Thoracic aorta (tissue), 2 donors: Measurements from ENCODE around the gene ACIN1. TPM values are rescaled to one million over a fixed set of nuclear protein-coding genes. Genes with fewer than 3 reads are reported as not detected.
"Not testable (repeated sequence)": the region's sequence is repeated elsewhere in the genome, so short reads cannot be mapped to it uniquely, and the experiment has no call there.

ENCODE experiments used
- ATAC-seq: fragments of 150-250 bp; one replicate; pipeline ENCODE4 v1.8.0; 2017; ENCODE audit warnings: low read depth; ENCODE audit not compliant: insufficient number of reproducible peaks, low FRiP score
- DNase-seq: peaks from one replicate; pipeline ENCODE4 v3.0.0-alpha.2; 2020; ENCODE audit warnings: low spot score
- H3K27ac ChIP-seq, 2 donors: fragments of 200-600 bp; sonication (generic); 1 replicate in 1 of 2; 2 replicates in 1 of 2; pipeline ENCODE4 v1.5.1; 2016; ENCODE audit warnings: mild to moderate bottlenecking in 2 of 2, moderate library complexity in 2 of 2
- H3K27me3 ChIP-seq: fragments of 200-600 bp; sonication (generic); replicated peaks from 2 replicates; pipeline ENCODE4 v1.6.0; 2016; ENCODE audit warnings: mild to moderate bottlenecking; ENCODE audit not compliant: insufficient read depth
- H3K36me3 ChIP-seq: fragments of 200-600 bp; sonication (generic); one replicate; pipeline ENCODE4 v1.5.1; 2016
- H3K4me1 ChIP-seq, 2 donors: fragments of 200-600 bp; sonication (generic); 1 replicate in 1 of 2; 2 replicates in 1 of 2; pipeline versions ENCODE4 v1.5.1 to v1.6.0; 2016; ENCODE audit warnings: low read depth in 2 of 2, mild to moderate bottlenecking in 1 of 2; ENCODE audit not compliant: control insufficient read depth in 1 of 2
- H3K4me3 ChIP-seq: fragments of 200-600 bp; sonication (generic); 2 replicates; pipeline ENCODE4 v1.5.1; 2016; ENCODE audit warnings: mild to moderate bottlenecking
- H3K9me3 ChIP-seq: fragments of 200-600 bp; sonication (generic); 2 replicates; pipeline ENCODE4 v1.5.1; 2016
- CTCF ChIP-seq: fragments of 200-600 bp; sonication (generic); IDR thresholded peaks from one replicate; pipeline ENCODE4 v1.5.1; 2019; ENCODE audit warnings: antibody characterized with exemption
- total RNA-seq, 2 donors: library from RNA; depleted of rRNA; stranded (reverse); fragments of >200 nt; gene quantifications; one replicate each; pipeline versions ENCODE4 v1.1.0 to v1.2.3, GENCODE V29; 2016

ACIN1 gene
- total RNA-seq, 2 donors from 2014 or later: 117 to 154 TPM

- Histone ChIP-seq H3K36me3 (no peaks in the 10 kb centered on the region), H3K4me1 (no peaks in the 10 kb centered on the region), H3K27ac (no peak overlapping the region), H3K27me3 (no peaks in the 10 kb centered on the region), H3K9me3 (no peaks in the 10 kb centered on the region), H3K4me3 (no peak overlapping the region)
- ATAC-seq (no peak), DNase-seq (no peak)
- TF ChIP-seq CTCF: no peak
Observed at GRCh38 chr14:23114120-23114458, 19.2 kb upstream of the ACIN1 start.

GRCh38 chr14:23113431-23114119 lies 18.6 kb upstream of the ACIN1 start:
- H3K4me1 ChIP-seq: no peaks in the 10 kb centered on the region
- H3K9me3 ChIP-seq: no peaks in the 10 kb centered on the region
- H3K36me3 ChIP-seq: no peaks in the 10 kb centered on the region
- no peak overlapping the region for H3K4me3 ChIP-seq
- ATAC-seq (no peak), DNase-seq (no peak)
- H3K27me3 ChIP-seq: no peaks in the 10 kb centered on the region
- no peak for TF ChIP-seq CTCF
- no peak overlapping the region for H3K27ac ChIP-seq

- no peak overlapping the region for H3K4me3 ChIP-seq
- no peaks in the 10 kb centered on the region for H3K9me3 ChIP-seq
- DNase-seq: no peak
- H3K27me3 ChIP-seq: no peaks in the 10 kb centered on the region
- H3K27ac ChIP-seq: no peak overlapping the region
- H3K36me3 ChIP-seq: no peaks in the 10 kb centered on the region
- no peaks in the 10 kb centered on the region for H3K4me1 ChIP-seq
- no peak for ATAC-seq
- no peak for TF ChIP-seq CTCF
Observed at GRCh38 chr14:23112359-23113178, 17.6 kb upstream of the ACIN1 start.

GRCh38 chr14:23110579-23111365 lies 15.8 kb upstream of the ACIN1 start:
- H3K27ac ChIP-seq: no peak overlapping the region
- no peak for DNase-seq
- no peaks in the 10 kb centered on the region for H3K9me3 ChIP-seq
- no peak for TF ChIP-seq CTCF
- no peak for ATAC-seq
- no peaks in the 10 kb centered on the region for H3K27me3 ChIP-seq
- H3K36me3 ChIP-seq: no peaks in the 10 kb centered on the region
- H3K4me1 ChIP-seq: no peaks in the 10 kb centered on the region
- H3K4me3 ChIP-seq: no peak overlapping the region

- TF ChIP-seq CTCF: no peak
- no peaks in the 10 kb centered on the region for H3K27me3 ChIP-seq
- no peaks in the 10 kb centered on the region for H3K4me1 ChIP-seq
- no peaks in the 10 kb centered on the region for H3K36me3 ChIP-seq
- ATAC-seq (no peak), DNase-seq (no peak)
- no peak overlapping the region for H3K27ac ChIP-seq
- no peak overlapping the region for H3K4me3 ChIP-seq
- H3K9me3 ChIP-seq: no peaks in the 10 kb centered on the region
Observed at GRCh38 chr14:23109769-23110168, 14.8 kb upstream of the ACIN1 start.

GRCh38 chr14:23108169-23108568 lies 13.2 kb upstream of the ACIN1 start:
- H3K4me3 ChIP-seq, ATAC-seq, H3K27ac ChIP-seq, DNase-seq, H3K27me3 ChIP-seq, H3K9me3 ChIP-seq, H3K36me3 ChIP-seq, H3K4me1 ChIP-seq: not testable (repeated sequence)

GRCh38 chr14:23107620-23108019 lies 12.7 kb upstream of the ACIN1 start:
- not testable (repeated sequence) for H3K36me3 ChIP-seq, H3K27ac ChIP-seq, ATAC-seq, H3K9me3 ChIP-seq, H3K4me1 ChIP-seq, DNase-seq, H3K27me3 ChIP-seq, H3K4me3 ChIP-seq
